ENCODE results near the gene EPB42.
A peak's percentile ranks its signal among the peaks of the same experiment; 100 is the strongest.
"Not testable (repeated sequence)": the region's sequence is repeated elsewhere in the genome, so short reads cannot be mapped to it uniquely, and the experiment has no call there.

Gene EPB42

DNA sequence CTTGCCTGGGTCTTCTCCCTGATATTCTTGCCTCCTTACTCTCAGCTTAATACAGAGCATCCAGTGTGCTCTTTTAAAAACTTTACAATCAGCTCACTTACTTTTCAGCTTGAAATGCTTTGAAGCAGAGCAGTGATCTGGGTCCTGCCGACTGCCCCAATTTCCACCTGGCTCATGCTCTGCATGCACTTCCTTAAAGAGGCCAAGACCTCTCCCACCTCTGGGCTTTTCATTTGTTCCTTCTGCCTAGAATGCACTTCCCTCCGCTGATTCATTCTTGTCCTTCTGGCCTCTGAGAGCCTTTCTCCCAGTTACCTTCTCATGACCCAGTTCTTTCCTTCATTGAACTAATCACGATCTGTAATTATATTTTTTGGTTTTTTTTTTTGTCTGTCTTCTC is 37.5 kb downstream of the EPB42 start:
- peaks cover 10% of the 10 kb centered on the region for H3K36me3 ChIP-seq (ENCODE audit: low read depth)
- no peak for ATAC-seq (ENCODE audit: low read depth)
- TF ChIP-seq, protein P1, sequence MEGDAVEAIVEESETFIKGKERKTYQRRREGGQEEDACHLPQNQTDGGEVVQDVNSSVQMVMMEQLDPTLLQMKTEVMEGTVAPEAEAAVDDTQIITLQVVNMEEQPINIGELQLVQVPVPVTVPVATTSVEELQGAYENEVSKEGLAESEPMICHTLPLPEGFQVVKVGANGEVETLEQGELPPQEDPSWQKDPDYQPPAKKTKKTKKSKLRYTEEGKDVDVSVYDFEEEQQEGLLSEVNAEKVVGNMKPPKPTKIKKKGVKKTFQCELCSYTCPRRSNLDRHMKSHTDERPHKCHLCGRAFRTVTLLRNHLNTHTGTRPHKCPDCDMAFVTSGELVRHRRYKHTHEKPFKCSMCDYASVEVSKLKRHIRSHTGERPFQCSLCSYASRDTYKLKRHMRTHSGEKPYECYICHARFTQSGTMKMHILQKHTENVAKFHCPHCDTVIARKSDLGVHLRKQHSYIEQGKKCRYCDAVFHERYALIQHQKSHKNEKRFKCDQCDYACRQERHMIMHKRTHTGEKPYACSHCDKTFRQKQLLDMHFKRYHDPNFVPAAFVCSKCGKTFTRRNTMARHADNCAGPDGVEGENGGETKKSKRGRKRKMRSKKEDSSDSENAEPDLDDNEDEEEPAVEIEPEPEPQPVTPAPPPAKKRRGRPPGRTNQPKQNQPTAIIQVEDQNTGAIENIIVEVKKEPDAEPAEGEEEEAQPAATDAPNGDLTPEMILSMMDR (IDR thresholded peaks at IDR 0.05; ENCODE audit: poor library complexity, severe bottlenecking) = no peak
- H3K27me3 ChIP-seq (ENCODE audit: insufficient read depth, poor library complexity, severe bottlenecking) = no peaks in the 10 kb centered on the region
- DNase-seq (ENCODE audit: low spot score) = no peak
- no peaks in the 10 kb centered on the region for H3K9me3 ChIP-seq (ENCODE audit: severe bottlenecking)
- no peak overlapping the region for H3K4me3 ChIP-seq (ENCODE audit: severe bottlenecking)
- no peak overlapping the region for H3K27ac ChIP-seq (ENCODE audit: poor library complexity, severe bottlenecking)
- H3K4me1 ChIP-seq (ENCODE audit: insufficient read depth, poor library complexity, severe bottlenecking) = no peaks in the 10 kb centered on the region

DNA sequence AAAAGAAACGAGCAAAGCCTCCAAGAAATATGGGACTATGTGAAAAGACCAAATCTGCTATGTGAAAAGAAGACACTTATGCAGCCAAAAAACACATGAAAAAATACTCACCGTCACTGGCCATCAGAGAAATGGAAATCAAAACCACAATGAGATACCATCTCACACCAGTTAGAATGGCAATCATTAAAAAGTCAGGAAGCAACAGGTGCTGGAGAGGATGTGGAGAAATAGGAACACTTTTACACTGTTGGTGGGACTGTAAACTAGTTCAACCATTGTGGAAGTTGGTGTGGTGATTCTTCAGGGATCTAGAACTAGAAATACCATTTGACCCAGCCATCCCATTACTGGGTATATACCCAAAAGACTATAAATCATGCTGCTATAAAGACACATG is 43.7 kb downstream of the EPB42 start:
- H3K4me3 ChIP-seq (ENCODE audit: severe bottlenecking); H3K9me3 ChIP-seq (ENCODE audit: severe bottlenecking); ATAC-seq (ENCODE audit: low read depth); H3K4me1 ChIP-seq (ENCODE audit: insufficient read depth, poor library complexity, severe bottlenecking); DNase-seq (ENCODE audit: low spot score); H3K27ac ChIP-seq (ENCODE audit: poor library complexity, severe bottlenecking); H3K27me3 ChIP-seq (ENCODE audit: insufficient read depth, poor library complexity, severe bottlenecking): not testable (repeated sequence)
- peaks cover 30% of the 10 kb centered on the region for H3K36me3 ChIP-seq (ENCODE audit: low read depth)

DNA sequence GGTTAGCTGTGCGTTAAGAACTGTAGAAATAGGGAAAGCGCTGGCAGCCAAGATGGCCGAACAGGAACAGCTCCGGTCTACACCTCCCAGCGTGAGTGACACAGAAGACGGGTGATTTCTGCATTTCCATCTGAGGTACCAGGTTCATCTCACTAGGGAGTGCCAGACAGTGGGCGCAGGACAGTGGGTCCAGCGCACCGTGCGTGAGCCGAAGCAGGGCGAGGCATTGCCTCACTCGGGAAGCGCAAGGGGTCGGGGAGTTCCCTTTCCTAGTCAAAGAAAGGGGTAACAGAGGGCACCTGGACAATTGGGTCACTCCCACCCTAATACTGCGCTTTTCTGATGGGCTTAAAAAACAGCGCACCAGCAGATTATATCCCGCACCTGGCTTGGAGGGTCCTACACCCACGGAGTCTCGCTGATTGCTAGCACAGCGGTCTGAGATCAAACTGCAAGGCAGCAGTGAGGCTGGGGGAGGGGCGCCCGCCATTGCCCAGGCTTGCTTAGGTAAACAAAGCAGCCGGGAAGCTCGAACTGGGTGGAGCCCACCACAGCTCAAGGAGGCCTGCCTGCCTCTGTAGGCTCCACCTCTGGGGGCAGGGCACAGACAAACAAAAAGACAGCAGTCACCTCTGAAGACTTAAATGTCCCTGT is 45.0 kb downstream of the EPB42 start:
- not testable (repeated sequence) for H3K27me3 ChIP-seq (ENCODE audit: insufficient read depth, poor library complexity, severe bottlenecking); ATAC-seq (ENCODE audit: low read depth); H3K9me3 ChIP-seq (ENCODE audit: severe bottlenecking); H3K4me1 ChIP-seq (ENCODE audit: insufficient read depth, poor library complexity, severe bottlenecking); DNase-seq (ENCODE audit: low spot score); H3K27ac ChIP-seq (ENCODE audit: poor library complexity, severe bottlenecking); H3K4me3 ChIP-seq (ENCODE audit: severe bottlenecking)
- H3K36me3 ChIP-seq (ENCODE audit: low read depth) = peaks cover 35% of the 10 kb centered on the region

DNA sequence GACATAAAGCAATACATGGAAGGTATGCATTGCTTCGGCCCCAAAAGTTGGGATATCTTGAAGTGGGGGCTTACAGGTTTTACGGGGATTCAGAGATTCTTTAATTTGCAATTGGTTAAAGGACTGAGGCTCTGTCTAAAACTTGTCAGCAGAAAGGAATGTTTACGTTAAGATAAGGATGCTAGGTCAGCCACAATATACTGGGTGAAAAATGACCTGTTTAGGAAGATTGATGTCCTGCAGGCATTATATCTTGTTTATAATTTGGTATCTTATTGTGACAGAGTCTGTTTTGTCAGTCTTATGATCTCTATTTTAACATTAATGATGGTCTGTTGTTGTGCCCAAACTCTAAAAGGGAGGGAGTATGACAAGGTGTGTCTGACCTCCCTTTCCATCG is 50.9 kb downstream of the EPB42 start:
- Histone ChIP-seq H3K4me1 (ENCODE audit: insufficient read depth, poor library complexity, severe bottlenecking) (peaks cover 26% of the 10 kb centered on the region), H3K27me3 (ENCODE audit: insufficient read depth, poor library complexity, severe bottlenecking) (no peaks in the 10 kb centered on the region), H3K36me3 (ENCODE audit: low read depth) (peaks cover 52% of the 10 kb centered on the region), H3K27ac (ENCODE audit: poor library complexity, severe bottlenecking) (no peak overlapping the region), H3K9me3 (ENCODE audit: severe bottlenecking) (peaks cover 5% of the 10 kb centered on the region), H3K4me3 (ENCODE audit: severe bottlenecking) (no peak overlapping the region)
- DNase-seq (ENCODE audit: low spot score) (no peak), ATAC-seq (ENCODE audit: low read depth) (0 out of 3 replicates have a peak, but pooled peaks have one; percentile 23)
- TF ChIP-seq, protein P1 (IDR thresholded peaks at IDR 0.05; ENCODE audit: poor library complexity, severe bottlenecking) = no peak

DNA sequence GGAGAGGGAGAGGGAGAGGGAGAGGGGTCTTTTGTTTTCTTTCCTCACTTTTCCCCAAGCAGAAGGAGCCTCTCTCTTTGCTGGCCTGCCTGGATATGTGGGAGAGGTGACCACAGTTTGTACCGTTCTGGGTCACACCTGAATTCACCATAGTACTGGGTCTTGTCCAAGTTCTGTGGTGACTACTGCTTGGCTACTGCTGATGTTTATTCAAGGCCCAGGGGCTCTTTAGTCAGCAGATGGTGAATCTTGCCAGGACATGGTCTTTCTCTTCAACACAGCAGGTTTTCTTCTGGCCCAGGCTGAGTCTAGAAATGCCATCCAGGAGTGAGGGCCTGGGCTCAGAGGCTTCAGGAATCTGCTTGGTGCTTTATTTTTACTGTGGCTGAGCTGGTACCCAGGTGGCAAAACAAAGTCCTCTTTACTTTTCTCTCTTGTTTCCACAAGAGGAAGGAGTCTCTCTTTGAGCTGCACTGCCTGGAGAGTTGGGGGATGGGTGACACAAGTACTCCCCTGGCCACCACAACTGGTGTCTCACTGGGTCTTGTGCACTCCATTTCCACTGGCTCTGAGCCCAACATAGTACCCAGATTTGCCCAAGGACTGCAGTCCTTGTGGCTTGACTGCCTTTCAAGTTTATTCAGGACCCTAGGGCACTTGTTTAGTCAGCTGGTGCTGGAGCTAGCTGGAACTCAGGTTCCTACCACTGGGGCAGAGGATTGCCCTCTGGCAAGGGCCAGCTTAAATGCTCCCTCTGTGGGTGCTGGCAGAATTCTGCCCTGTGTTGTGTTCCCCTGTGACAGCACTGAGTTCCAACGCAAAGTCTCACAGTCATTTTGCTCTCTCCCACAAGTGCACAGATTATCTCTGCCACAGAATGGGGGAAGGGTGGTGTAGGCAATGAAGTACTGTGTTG is 52.4 kb downstream of the EPB42 start:
- H3K4me1 ChIP-seq (ENCODE audit: insufficient read depth, poor library complexity, severe bottlenecking) = peaks cover 26% of the 10 kb centered on the region
- H3K36me3 ChIP-seq (ENCODE audit: low read depth) = peaks cover 54% of the 10 kb centered on the region
- no peak for DNase-seq (ENCODE audit: low spot score)
- peak overlapping the region; percentile 37 for H3K27ac ChIP-seq (ENCODE audit: poor library complexity, severe bottlenecking)
- peaks cover 5% of the 10 kb centered on the region for H3K9me3 ChIP-seq (ENCODE audit: severe bottlenecking)
- peak; percentile 92 for ATAC-seq (ENCODE audit: low read depth)
- TF ChIP-seq, protein P1 (IDR thresholded peaks at IDR 0.05; ENCODE audit: poor library complexity, severe bottlenecking) = no peak
- H3K27me3 ChIP-seq (ENCODE audit: insufficient read depth, poor library complexity, severe bottlenecking) = no peaks in the 10 kb centered on the region
- H3K4me3 ChIP-seq (ENCODE audit: severe bottlenecking) = no peak overlapping the region

DNA sequence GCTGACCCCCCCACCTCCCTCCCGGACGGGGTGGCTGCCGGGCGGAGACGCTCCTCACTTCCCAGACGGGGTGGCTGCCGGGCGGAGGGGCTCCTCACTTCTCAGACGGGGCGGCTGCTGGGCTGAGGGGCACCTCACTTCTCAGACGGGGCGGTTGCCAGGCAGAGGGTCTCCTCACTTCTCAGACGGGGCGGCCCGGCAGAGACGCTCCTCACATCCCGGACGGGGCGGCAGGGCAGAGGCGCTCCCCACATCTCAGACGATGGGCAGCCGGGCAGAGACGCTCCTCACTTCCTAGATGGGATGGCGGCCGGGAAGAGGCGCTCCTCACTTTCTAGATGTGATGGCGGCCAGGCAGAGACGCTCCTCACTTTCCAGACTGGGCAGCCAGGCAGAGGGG is 53.6 kb downstream of the EPB42 start:
- H3K9me3 ChIP-seq (ENCODE audit: severe bottlenecking); DNase-seq (ENCODE audit: low spot score); ATAC-seq (ENCODE audit: low read depth); H3K4me3 ChIP-seq (ENCODE audit: severe bottlenecking); H3K27ac ChIP-seq (ENCODE audit: poor library complexity, severe bottlenecking); H3K27me3 ChIP-seq (ENCODE audit: insufficient read depth, poor library complexity, severe bottlenecking): not testable (repeated sequence)
- H3K4me1 ChIP-seq (ENCODE audit: insufficient read depth, poor library complexity, severe bottlenecking) = peaks cover 26% of the 10 kb centered on the region
- H3K36me3 ChIP-seq (ENCODE audit: low read depth) = peaks cover 62% of the 10 kb centered on the region

Data from RWPE2 (cell line).